IMR-90 (cell line): ENCODE results near the gene DISC1. TPM values are rescaled to one million over a fixed set of nuclear protein-coding genes. Genes with fewer than 3 reads are reported as not detected.

ENCODE experiments used
- ATAC-seq: fragments of 200-7000 bp; cut with Tn5 transposase; 2 replicates; pipeline ENCODE4 v1.9.1; 2020; ENCODE audit warnings: low read depth, mild to moderate bottlenecking, moderate library complexity
- BruUV-seq: library from RNA; stranded (reverse); fragments of 400-500 nt; replicated peaks from 2 replicates; lab custom pipeline; 2021; lab: Mats Ljungman, UMichigan
- CTCF ChIA-PET: fragments of 300-600 bp; formaldehyde crosslinking; extraction: SDS; loops from one replicate; lab custom pipeline; 2021; ENCODE audit warnings: antibody characterized with exemption; lab: Yijun Ruan, JAX
- POLR2A ChIA-PET: fragments of 300-600 bp; sonication (Branson Sonifier 250); formaldehyde crosslinking; loops from one replicate; lab custom pipeline; 2022; ENCODE audit warnings: antibody characterized with exemption; ENCODE audit not compliant: unreplicated experiment; lab: Charles Lee
- DNase-seq: peaks from one replicate; pipeline ENCODE4 v3.0.0; 2013
- H2AFZ ChIP-seq: replicated peaks from 2 replicates; pipeline ENCODE3; 2013; ENCODE audit warnings: low read length, mild to moderate bottlenecking; ENCODE audit not compliant: poor library complexity
- H2AK5ac ChIP-seq: 2 replicates; pipeline ENCODE4 v1.6.1; 2013; ENCODE audit warnings: low read depth, low read length, inconsistent platforms
- H2AK9ac ChIP-seq: replicated peaks from 2 replicates; pipeline ENCODE3; 2013; ENCODE audit warnings: mild to moderate bottlenecking, low read depth, low read length, moderate library complexity; ENCODE audit not compliant: poor library complexity
- H2BK120ac ChIP-seq: 2 replicates; pipeline ENCODE4 v1.6.1; 2013; ENCODE audit warnings: low read depth, low read length, inconsistent platforms
- H2BK15ac ChIP-seq: 3 replicates; pipeline ENCODE4 v1.6.1; 2013; ENCODE audit warnings: low read depth, low read length, inconsistent platforms
- H2BK20ac ChIP-seq: 2 replicates; pipeline ENCODE4 v1.6.1; 2013; ENCODE audit warnings: low read depth, mild to moderate bottlenecking, inconsistent platforms, low read length, moderate library complexity
- H2BK5ac ChIP-seq: 2 replicates; pipeline ENCODE4 v1.6.1; 2013; ENCODE audit warnings: mild to moderate bottlenecking, low read depth, low read length, inconsistent platforms; ENCODE audit not compliant: poor library complexity, severe bottlenecking
- H3K14ac ChIP-seq: replicated peaks from 2 replicates; pipeline ENCODE4 v1.6.1; 2013; ENCODE audit warnings: low read depth, low read length, inconsistent platforms
- H3K18ac ChIP-seq: 2 replicates; pipeline ENCODE4 v1.6.1; 2013; ENCODE audit warnings: low read depth, low read length, control low read depth
- H3K23ac ChIP-seq: 2 replicates; pipeline ENCODE4 v1.6.1; 2013; ENCODE audit warnings: low read depth, low read length, inconsistent platforms
- H3K27ac ChIP-seq: 2 replicates; pipeline ENCODE4 v1.5.1; 2013; ENCODE audit warnings: mild to moderate bottlenecking, control low read depth, low read length; ENCODE audit not compliant: insufficient read depth
- H3K27me3 ChIP-seq: 2 replicates; pipeline ENCODE4 v1.6.1; 2013; ENCODE audit warnings: low read length; ENCODE audit not compliant: control insufficient read depth, insufficient read depth
- H3K36me3 ChIP-seq: 2 replicates; pipeline ENCODE4 v1.6.1; 2013; ENCODE audit warnings: low read length, mixed read lengths; ENCODE audit not compliant: control insufficient read depth, insufficient read depth
- H3K4ac ChIP-seq: 2 replicates; pipeline ENCODE4 v1.6.1; 2013; ENCODE audit warnings: low read depth, low read length, inconsistent platforms
- H3K4me1 ChIP-seq: 2 replicates; pipeline ENCODE4 v1.6.1; 2013; ENCODE audit warnings: low read length, mixed read lengths; ENCODE audit not compliant: control insufficient read depth, insufficient read depth
- H3K4me2 ChIP-seq: 2 replicates; pipeline ENCODE4 v1.6.1; 2013; ENCODE audit warnings: low read depth, mild to moderate bottlenecking, control low read depth, low read length, moderate library complexity
- H3K4me3 ChIP-seq: 2 replicates; pipeline ENCODE4 v1.5.1; 2013; ENCODE audit warnings: low read depth, mild to moderate bottlenecking, control low read depth, low read length, moderate library complexity; ENCODE audit not compliant: insufficient read depth
- H3K56ac ChIP-seq: 2 replicates; pipeline ENCODE4 v1.6.1; 2013; ENCODE audit warnings: low read length, inconsistent platforms; ENCODE audit not compliant: insufficient read depth; ENCODE audit errors: extremely low read depth
- H3K79me1 ChIP-seq, 2 experiments: 2 replicates each; pipeline ENCODE4 v1.6.1; 2013; ENCODE audit warnings: low read length in 2 of 2, inconsistent platforms in 1 of 2, low read depth in 1 of 2
- H3K9ac ChIP-seq: 2 replicates; pipeline ENCODE4 v1.6.1; 2013; ENCODE audit warnings: low read depth, low read length, control low read depth
- H3K9me1 ChIP-seq: 2 replicates; pipeline ENCODE4 v1.6.1; 2013; ENCODE audit warnings: low read length, inconsistent platforms; ENCODE audit not compliant: insufficient read depth
- H3K9me3 ChIP-seq: 2 replicates; pipeline ENCODE4 v1.6.1; 2013; ENCODE audit warnings: low read length; ENCODE audit not compliant: control insufficient read depth, insufficient read depth
- H4K20me1 ChIP-seq: 2 replicates; pipeline ENCODE4 v1.6.1; 2013; ENCODE audit warnings: low read length, inconsistent platforms; ENCODE audit not compliant: insufficient read depth
- H4K5ac ChIP-seq: 2 replicates; pipeline ENCODE4 v1.6.1; 2013; ENCODE audit warnings: mild to moderate bottlenecking, low read depth, low read length, control low read depth
- H4K8ac ChIP-seq, 2 experiments: 2 replicates each; pipeline ENCODE4 v1.6.1; 2013; ENCODE audit warnings: low read depth in 2 of 2, low read length in 2 of 2, control low read depth in 1 of 2, inconsistent platforms in 1 of 2
- H4K91ac ChIP-seq: 2 replicates; pipeline ENCODE4 v1.6.1; 2013; ENCODE audit warnings: low read depth, low read length, inconsistent platforms; ENCODE audit not compliant: insufficient read depth
- BHLHE40 ChIP-seq: fragments of 150-350 bp; IDR thresholded peaks from 2 replicates; pipeline ENCODE4 v1.6.1; 2016; ENCODE audit warnings: mild to moderate bottlenecking, low read depth, low read length
- CEBPB ChIP-seq: IDR thresholded peaks from 2 replicates; pipeline ENCODE4 v1.6.1; 2012; ENCODE audit warnings: low read depth, low read length, improper control_type of control experiment
- FOS ChIP-seq: fragments of 150-350 bp; IDR thresholded peaks from 2 replicates; pipeline ENCODE4 v1.6.1; 2016; ENCODE audit warnings: low read depth, low read length
- MAFK ChIP-seq: IDR thresholded peaks from 2 replicates; pipeline ENCODE4 v1.6.1; 2012; ENCODE audit warnings: low read depth, low read length, improper control_type of control experiment
- MAZ ChIP-seq: IDR thresholded peaks from 2 replicates; pipeline ENCODE4 v1.6.1; 2012; ENCODE audit warnings: low read depth, mild to moderate bottlenecking, low read length, improper control_type of control experiment, moderate library complexity, borderline replicate concordance
- NFE2L2 ChIP-seq: fragments of 150-350 bp; IDR thresholded peaks from 2 replicates; pipeline ENCODE4 v1.6.1; 2016; ENCODE audit warnings: low read depth, mild to moderate bottlenecking, low read length
- POLR2A ChIP-seq: IDR thresholded peaks from 2 replicates; pipeline ENCODE4 v1.6.1; 2012; ENCODE audit warnings: mild to moderate bottlenecking, low read depth, low read length
- RCOR1 ChIP-seq: IDR thresholded peaks from 2 replicates; pipeline ENCODE4 v1.6.1; 2012; ENCODE audit warnings: mild to moderate bottlenecking, low read length, improper control_type of control experiment; ENCODE audit not compliant: insufficient replicate concordance
- RFX5 ChIP-seq: IDR thresholded peaks from 2 replicates; pipeline ENCODE4 v1.8.0; 2012; ENCODE audit warnings: low read depth, mild to moderate bottlenecking, low read length, moderate library complexity
- WGBS, 2 experiments: methylation state at CpG; one replicate each; pipeline versions ENCODE4 v1.1.5 to v1.1.7; 2013; ENCODE audit warnings: missing lambda C conversion rate in 2 of 2; ENCODE audit not compliant: insufficient read length in 1 of 2; ENCODE audit errors: extremely low coverage in 2 of 2; 5-methylcytosine and 5-hydroxymethylcytosine counted together
- dilution Hi-C: fragments of 300-500 bp; cut with HindIII; formaldehyde crosslinking; loops from one replicate; pipeline ENCODE4 v1.14.3; 2018; ENCODE audit warnings: low sequenced_read_pairs; ENCODE audit not compliant: unreplicated experiment
- in situ Hi-C: fragments of 300-500 bp; cut with MboI; formaldehyde crosslinking; loops from 3 replicates; pipeline ENCODE4 v1.14.3; 2019; ENCODE audit warnings: low sequenced_read_pairs, inconsistent platforms, mixed read lengths
- intact Hi-C: fragments of 100-400 bp; cut with micrococcal nuclease; formaldehyde crosslinking; loops from 2 replicates; pipeline ENCODE4 v1.10.0; 2022
- polyA plus RNA-seq, 3 experiments: library from polyadenylated mRNA; depleted of rRNA; stranded (reverse); fragments of >200 nt; gene quantifications; 2 replicates each; pipeline ENCODE4 v1.2.3, GENCODE V29; 2012; ENCODE audit warnings: low replicate concordance in 1 of 3
- total RNA-seq: library from RNA; depleted of rRNA; stranded (reverse); fragments of >200 nt; gene quantifications from 2 replicates; pipeline ENCODE4 v1.2.3, GENCODE V29; 2012
- TF ChIP-seq, protein P1 (sequence below): conservative IDR thresholded peaks from 2 replicates; pipeline ENCODE4 v1.5.1; 2012; ENCODE audit warnings: mild to moderate bottlenecking, low read depth, low read length, improper control_type of control experiment
- TF ChIP-seq, protein P2 (sequence below): fragments of 150-350 bp; IDR thresholded peaks from 2 replicates; pipeline ENCODE4 v1.6.1; 2016; ENCODE audit warnings: low read depth, mild to moderate bottlenecking, low read length, moderate library complexity, borderline replicate concordance

The DISC1 gene
- total and polyA plus RNA-seq, 2 of the 4 experiments (the other 2 are of a cell fraction) = 2.2 to 7.0 TPM

DNA sequence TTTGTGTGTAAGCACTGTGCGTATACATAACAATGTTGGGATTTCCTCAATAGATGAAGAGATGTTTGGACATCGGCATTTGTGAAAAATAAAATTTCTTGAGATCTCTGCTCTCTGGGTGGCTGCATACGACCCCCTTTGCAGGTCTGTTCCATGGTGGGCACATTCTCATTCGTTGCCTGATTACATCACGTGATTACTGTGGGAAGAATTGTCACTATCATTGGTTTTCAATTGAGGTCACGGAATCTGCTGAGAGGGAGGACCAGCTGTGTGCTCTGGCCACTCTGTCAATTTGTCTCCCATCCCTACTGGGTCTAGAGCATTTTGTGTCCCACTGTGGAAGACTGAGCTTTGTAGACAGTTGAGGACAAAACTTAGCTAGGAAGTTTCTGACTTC lies 81.8 kb downstream of the DISC1 start:
- Histone ChIP-seq H3K27me3 (no peaks in the 10 kb centered on the region), H3K9me1 (no peaks in the 10 kb centered on the region; the same call in 1 of the 2 replicates), H3K4me3 (no peak overlapping the region), H4K20me1 (no peaks in the 10 kb centered on the region), H3K14ac (no peak overlapping the region), H4K8ac (no peak overlapping the region), H3K18ac (no peak overlapping the region), H2AFZ (no peak overlapping the region), H2BK120ac (no peak overlapping the region), H3K23ac (no peak overlapping the region), H3K9ac (no peak overlapping the region), H3K4me2 (no peak overlapping the region), H3K56ac (no peak overlapping the region), H2AK5ac (no peak overlapping the region), H3K4ac (no peak overlapping the region), H4K91ac (no peak overlapping the region), H4K5ac (no peak overlapping the region), H2AK9ac (no peak overlapping the region), H3K27ac (no peak overlapping the region), H3K9me3 (no peaks in the 10 kb centered on the region), H2BK5ac (no peak overlapping the region), H3K79me1 (no peaks in the 10 kb centered on the region), H3K36me3 (peaks cover 3% of the 10 kb centered on the region; the same call in 1 of the 2 replicates), H2BK15ac (no peak overlapping the region), H2BK20ac (no peak overlapping the region), H3K4me1 (peaks cover 6% of the 10 kb centered on the region)
- dilution Hi-C loops = no loop called here
- intact Hi-C loops = no loop called here
- in situ Hi-C loops = no loop called here
- BruUV-seq = no TSS peak
- TF ChIP-seq RCOR1 (no peak), NFE2L2 (no peak), CEBPB (no peak), FOS (no peak), POLR2A (no peak), MAFK (no peak), BHLHE40 (no peak), RFX5 (no peak), MAZ (no peak)
- TF ChIP-seq, protein P1, sequence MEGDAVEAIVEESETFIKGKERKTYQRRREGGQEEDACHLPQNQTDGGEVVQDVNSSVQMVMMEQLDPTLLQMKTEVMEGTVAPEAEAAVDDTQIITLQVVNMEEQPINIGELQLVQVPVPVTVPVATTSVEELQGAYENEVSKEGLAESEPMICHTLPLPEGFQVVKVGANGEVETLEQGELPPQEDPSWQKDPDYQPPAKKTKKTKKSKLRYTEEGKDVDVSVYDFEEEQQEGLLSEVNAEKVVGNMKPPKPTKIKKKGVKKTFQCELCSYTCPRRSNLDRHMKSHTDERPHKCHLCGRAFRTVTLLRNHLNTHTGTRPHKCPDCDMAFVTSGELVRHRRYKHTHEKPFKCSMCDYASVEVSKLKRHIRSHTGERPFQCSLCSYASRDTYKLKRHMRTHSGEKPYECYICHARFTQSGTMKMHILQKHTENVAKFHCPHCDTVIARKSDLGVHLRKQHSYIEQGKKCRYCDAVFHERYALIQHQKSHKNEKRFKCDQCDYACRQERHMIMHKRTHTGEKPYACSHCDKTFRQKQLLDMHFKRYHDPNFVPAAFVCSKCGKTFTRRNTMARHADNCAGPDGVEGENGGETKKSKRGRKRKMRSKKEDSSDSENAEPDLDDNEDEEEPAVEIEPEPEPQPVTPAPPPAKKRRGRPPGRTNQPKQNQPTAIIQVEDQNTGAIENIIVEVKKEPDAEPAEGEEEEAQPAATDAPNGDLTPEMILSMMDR = no peak
- TF ChIP-seq, protein P2, sequence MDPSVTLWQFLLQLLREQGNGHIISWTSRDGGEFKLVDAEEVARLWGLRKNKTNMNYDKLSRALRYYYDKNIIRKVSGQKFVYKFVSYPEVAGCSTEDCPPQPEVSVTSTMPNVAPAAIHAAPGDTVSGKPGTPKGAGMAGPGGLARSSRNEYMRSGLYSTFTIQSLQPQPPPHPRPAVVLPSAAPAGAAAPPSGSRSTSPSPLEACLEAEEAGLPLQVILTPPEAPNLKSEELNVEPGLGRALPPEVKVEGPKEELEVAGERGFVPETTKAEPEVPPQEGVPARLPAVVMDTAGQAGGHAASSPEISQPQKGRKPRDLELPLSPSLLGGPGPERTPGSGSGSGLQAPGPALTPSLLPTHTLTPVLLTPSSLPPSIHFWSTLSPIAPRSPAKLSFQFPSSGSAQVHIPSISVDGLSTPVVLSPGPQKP = no peak
- ChIA-PET POLR2A (no interaction called here), CTCF (interaction anchor here (0.6 kb wide), 1 partner anchor 318 kb away, joined by 3 read pairs; no protein-coding TSS in a partner anchor)
- no CpG with 5 or more reads among the region's 6 CpGs for WGBS, 2 experiments
- ATAC-seq = no peak
- no peak for DNase-seq
